SH-SY5Y (cell line): ENCODE measurements around the gene IL4.

Experiments
- GATA2 ChIP-seq: IDR thresholded peaks from 2 replicates; pipeline ENCODE4 v1.6.1; 2011; ENCODE audit warnings: mild to moderate bottlenecking, low read depth, low read length
- GATA3 ChIP-seq: IDR thresholded peaks from 2 replicates; pipeline ENCODE4 v1.6.1; 2011; ENCODE audit warnings: low read depth, mild to moderate bottlenecking, low read length, moderate library complexity

The IL4 gene

DNA sequence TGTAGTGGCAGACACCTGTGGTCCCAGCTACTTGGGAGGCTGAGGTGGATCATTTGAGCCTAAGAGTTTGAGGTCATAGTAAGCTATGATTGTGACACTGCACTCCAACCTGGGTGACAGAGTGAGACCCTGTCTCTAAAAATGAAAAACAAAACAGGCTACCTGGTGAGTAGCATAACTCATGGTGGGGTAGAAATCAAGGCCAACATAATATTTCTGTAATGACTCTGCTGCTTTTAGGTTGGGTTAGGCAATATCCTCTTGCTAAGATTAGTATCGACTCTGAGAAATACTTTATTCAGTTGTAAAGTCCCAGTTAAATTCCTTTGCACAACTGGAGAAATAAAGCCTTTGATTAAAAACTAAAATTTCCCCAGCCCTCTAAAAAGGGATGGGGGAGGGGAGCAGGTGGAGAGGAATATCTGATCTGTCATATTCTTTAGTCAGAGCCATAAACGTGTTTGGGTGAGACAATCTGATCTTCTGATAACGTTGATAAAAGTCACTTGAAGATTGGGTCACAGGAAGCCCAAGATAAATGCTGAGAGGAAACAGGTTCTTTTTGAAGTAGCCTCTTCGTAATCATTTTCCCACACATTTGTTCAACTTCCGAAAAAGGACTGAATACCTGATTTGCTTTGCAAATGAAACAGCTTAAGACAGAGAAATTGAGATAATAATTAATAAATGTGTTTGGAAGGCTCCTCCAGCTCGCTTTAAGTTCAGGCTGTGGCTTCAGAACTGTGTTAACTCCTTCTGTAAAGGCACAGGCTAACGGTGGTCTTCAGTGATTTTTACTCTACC lies 14.9 kb downstream of the IL4 start:
- no peak for TF ChIP-seq GATA2
- no peak for TF ChIP-seq GATA3

DNA sequence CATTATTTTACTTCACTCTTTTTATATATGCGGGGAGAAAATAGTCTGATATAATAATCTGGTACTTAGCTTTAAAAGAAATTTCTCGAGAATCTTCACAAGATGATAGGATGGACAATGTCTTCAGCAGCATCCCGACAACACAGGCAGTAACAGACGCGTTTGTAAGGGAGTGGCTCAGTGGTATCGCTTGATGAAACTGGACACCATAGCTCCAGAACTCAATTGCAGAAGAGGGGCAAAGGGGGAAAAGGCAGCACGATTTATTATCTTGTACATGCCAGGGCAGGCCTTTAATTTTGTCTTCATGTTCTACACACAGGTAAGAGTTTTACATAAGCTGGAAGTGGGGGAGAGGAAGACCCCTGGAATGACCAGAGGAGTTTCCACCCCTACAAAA lies 15.7 kb downstream of the IL4 start:
- TF ChIP-seq GATA3 (no peak), GATA2 (no peak)

DNA sequence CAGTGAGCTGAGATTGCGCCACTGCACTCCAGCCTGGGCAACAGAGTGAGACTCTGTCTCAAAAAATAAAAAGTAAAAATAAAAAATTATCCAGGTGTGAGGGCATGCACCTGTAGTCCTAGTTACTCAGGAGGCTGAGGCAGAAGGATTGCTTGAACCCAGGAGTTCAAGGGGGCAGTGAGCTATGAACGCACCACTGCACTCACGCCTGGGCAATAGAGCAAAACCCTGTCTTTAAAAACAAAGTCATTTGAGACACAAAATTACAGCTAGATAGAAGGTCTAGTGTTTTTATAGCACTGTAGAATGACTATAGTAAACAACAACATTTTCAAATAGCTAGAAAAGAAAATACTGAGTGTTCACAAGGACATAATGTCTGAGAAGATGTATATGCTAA lies 16.4 kb downstream of the IL4 start:
- no peak for TF ChIP-seq GATA3
- TF ChIP-seq GATA2, result no peak

DNA sequence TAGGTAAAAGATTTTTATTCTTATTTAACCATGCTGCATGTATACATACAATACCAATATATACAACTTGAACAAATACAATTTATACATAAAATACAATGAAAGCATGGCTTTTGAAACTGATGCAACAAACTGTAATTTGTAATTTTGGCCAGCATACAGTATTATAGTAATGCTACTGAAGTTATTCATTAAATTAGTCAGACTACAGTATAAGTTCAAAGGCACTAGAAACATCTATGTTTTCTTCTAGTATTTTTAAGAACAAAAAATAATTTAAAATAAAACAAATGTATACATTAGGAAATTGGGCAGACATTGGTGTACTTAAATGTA lies 18.8 kb downstream of the IL4 start:
- TF ChIP-seq GATA2 (no peak), GATA3 (no peak)

GRCh38 chr5:132695956-132696355 lies 22.2 kb downstream of the IL4 start:
- TF ChIP-seq GATA3 (no peak), GATA2 (no peak)

DNA sequence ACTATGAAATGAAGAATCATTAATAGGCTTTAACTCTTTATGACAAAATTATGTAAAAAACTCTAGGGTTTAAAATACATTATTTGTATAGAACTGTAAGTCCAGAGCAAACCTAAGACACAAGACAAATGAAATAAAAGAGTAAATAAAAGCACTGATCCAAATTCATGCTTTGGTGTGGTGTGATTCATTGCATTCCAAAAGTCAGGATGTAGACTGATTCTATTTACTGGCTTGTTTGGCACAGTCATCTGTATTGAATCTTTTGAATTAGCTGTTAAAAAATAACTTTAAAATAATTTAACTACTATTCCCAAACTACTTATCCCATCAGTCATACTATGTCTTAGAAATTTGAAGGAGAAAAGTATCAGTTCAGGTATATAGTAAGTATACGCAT lies 31.1 kb downstream of the IL4 start:
- TF ChIP-seq GATA3, result no peak
- no peak for TF ChIP-seq GATA2

GRCh38 chr5:132708645-132709044 lies 34.9 kb downstream of the IL4 start:
- TF ChIP-seq GATA3 (no peak), GATA2 (no peak)

DNA sequence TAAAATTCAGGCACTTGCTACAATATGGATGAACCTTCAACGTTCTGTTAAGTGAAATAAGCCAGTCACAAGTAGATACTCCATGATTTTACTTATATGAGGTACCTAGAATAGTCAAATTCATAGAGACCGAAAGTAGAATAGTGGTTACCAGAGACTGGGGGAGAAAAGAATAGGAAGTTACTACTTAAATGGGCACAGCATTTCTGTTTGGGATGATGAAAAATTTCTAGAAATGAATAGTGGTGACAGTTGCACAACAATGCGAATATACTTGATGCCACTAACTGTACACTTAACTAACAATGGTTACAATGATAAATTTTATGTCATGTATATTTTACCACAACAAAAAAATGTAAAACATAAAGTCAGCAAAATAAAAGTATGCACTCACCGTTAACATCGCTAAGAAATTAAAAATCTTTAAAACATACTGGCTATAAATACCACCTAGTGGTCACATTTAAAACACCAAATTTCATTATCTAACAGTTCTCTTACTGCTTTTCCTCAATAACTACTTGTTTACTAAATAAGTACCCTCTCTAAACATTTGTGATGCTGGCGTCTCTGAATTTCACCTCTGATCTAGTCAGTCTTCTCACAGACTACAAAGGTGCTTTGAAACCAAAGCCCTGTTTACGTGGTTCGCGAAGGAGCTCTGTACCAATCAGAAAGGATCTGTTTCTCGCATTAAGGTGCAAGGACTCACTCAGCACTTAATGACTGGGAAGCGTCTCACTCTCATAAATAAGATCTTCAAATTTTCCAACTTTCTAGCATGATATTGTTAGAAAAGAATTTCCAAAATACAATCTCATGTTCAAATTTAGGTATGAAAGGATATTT lies 40.9 kb downstream of the IL4 start:
- TF ChIP-seq GATA3 (no peak), GATA2 (no peak)

DNA sequence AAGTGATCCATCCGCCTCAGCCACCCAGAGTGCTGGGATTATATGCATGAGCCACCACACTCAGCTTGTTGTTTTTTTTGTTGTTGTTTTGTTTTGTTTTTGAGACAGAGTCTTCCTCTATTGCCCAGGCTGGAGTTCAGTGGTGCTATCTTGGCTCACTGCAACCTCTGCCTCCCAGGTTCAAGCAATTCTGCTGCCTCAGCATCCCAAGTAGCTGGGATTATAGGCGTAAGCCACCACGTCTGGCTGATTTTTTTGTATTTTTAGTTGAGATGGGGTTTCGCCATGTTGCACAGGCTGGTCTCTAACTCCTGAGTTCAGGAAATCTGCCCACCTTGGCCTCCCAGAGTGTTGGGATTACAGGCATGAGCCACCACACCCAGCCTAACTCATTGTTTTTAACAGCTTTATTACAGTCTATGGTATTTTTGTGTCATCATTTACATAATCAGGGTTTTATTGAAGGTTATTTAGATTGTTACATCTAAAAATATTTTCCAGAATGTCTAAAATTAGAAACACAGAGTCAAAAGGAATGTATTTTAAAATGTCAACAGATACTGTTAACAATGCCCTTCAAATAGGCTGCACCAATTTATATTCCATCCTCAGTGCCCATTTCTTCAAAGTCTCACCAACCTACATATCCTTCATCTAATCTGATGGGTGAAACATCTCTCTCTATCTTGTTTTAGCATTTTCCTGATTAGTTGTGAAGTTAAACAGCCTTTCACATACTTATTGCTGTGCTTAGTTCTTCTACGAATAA lies 44.9 kb downstream of the IL4 start:
- no peak for TF ChIP-seq GATA3
- no peak for TF ChIP-seq GATA2

- TF ChIP-seq GATA2 (no peak), GATA3 (no peak)
Measured at GRCh38 chr5:132725745-132726144, 52.0 kb downstream of the IL4 start.

DNA sequence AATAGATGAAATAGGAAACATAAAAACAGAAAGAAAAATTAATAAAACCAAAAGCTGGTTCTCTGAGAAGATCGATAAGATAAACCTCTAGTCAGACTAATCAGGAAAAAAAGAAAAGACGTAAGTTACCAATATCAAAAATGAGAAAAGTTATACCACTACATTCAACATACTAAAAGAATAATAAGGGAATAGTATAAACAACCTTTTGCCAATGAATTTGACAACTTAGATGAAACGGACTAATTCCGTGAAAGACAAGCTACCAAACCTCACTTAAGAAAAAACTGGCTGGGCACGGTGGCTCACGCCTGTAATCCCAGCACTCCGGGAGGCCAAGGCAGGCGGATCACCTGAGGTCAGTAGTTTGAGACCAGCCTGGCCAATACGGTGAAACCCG lies 56.1 kb downstream of the IL4 start:
- TF ChIP-seq GATA2 (no peak), GATA3 (no peak)
